SK-N-SH (cell line): ENCODE results near the gene TWF2. TPM values are rescaled to one million over a fixed set of nuclear protein-coding genes. Genes with fewer than 3 reads are reported as not detected.

Experiments used
- CTCF ChIA-PET: fragments of 300-600, 350-600 bp; formaldehyde crosslinking; extraction: SDS; loops from one replicate; lab custom pipeline; 2021; lab: Yijun Ruan, JAX
- POLR2A ChIA-PET: fragments of 350-600 bp; sonication (Branson Sonifier 250); formaldehyde crosslinking; extraction: SDS; loops from one replicate; lab custom pipeline; 2020; ENCODE audit warnings: antibody characterized with exemption, inconsistent platforms; lab: Yijun Ruan, JAX
- DNase-seq: peaks from one replicate; pipeline ENCODE4 v3.0.0; 2012
- H2AFZ ChIP-seq: fragments of 200-600 bp; sonication (generic); 2 replicates; pipeline ENCODE4 v1.8.1; 2016; ENCODE audit warnings: antibody characterized with exemption, mild to moderate bottlenecking, low read depth
- H3F3A ChIP-seq: fragments of 200-600 bp; sonication (generic); replicated peaks from 2 replicates; pipeline ENCODE3; 2016; ENCODE audit warnings: antibody characterized with exemption, mild to moderate bottlenecking; ENCODE audit not compliant: insufficient read depth
- H3K27ac ChIP-seq, 2 experiments: fragments of 200-500 bp in 1 of 2; fragments of 200-600 bp in 1 of 2; sonication (Bioruptor generic) in 1 of 2; sonication (generic), shearing (Covaris generic) in 1 of 2; 2 replicates each; pipeline versions ENCODE4 v1.5.1 to v1.6.1; 2014 to 2016; ENCODE audit warnings: low read depth in 2 of 2, inconsistent platforms in 1 of 2, low read length in 1 of 2, mild to moderate bottlenecking in 1 of 2, mixed read lengths in 1 of 2
- H3K27me3 ChIP-seq: fragments of 200-600 bp; sonication (generic), shearing (Covaris generic); 2 replicates; pipeline ENCODE4 v1.6.1; 2016; ENCODE audit warnings: mixed run types; ENCODE audit not compliant: insufficient read depth
- H3K36me3 ChIP-seq, 2 experiments: fragments of 200-500 bp in 1 of 2; fragments of 200-600 bp in 1 of 2; sonication (Bioruptor generic) in 1 of 2; sonication (generic) in 1 of 2; replicated peaks in 1 of 2; 2 replicates each; pipeline versions ENCODE3 to v1.5.1; 2014 to 2016; ENCODE audit warnings: low read length in 1 of 2, mild to moderate bottlenecking in 1 of 2; ENCODE audit not compliant: insufficient read depth in 2 of 2, control insufficient read depth in 1 of 2
- H3K4me1 ChIP-seq, 2 experiments: fragments of 200-500 bp in 1 of 2; fragments of 200-600 bp in 1 of 2; sonication (Bioruptor generic) in 1 of 2; sonication (generic), shearing (Covaris generic) in 1 of 2; 2 replicates each; pipeline versions ENCODE4 v1.5.1 to v1.6.1; 2014 to 2016; ENCODE audit warnings: low read depth in 1 of 2, low read length in 1 of 2, mixed run types in 1 of 2; ENCODE audit not compliant: insufficient read depth in 2 of 2, control insufficient read depth in 1 of 2
- H3K4me2 ChIP-seq: fragments of 200-600 bp; sonication (generic), shearing (Covaris generic); 2 replicates; pipeline ENCODE4 v1.6.1; 2017; ENCODE audit warnings: mixed run types
- H3K4me3 ChIP-seq, 2 experiments: fragments of 200-500 bp in 1 of 2; fragments of 200-600 bp in 1 of 2; sonication (Bioruptor generic) in 1 of 2; sonication (generic), shearing (Covaris generic) in 1 of 2; 2 replicates each; pipeline versions ENCODE4 v1.5.1 to v1.8.1; 2014 to 2016; ENCODE audit warnings: low read depth in 2 of 2, inconsistent platforms in 1 of 2, low read length in 1 of 2, mild to moderate bottlenecking in 1 of 2, mixed read lengths in 1 of 2, moderate library complexity in 1 of 2
- H3K79me2 ChIP-seq: fragments of 200-600 bp; sonication (generic); 2 replicates; pipeline ENCODE4 v1.8.1; 2017; ENCODE audit warnings: mild to moderate bottlenecking; ENCODE audit not compliant: insufficient read depth
- H3K9ac ChIP-seq: fragments of 200-600 bp; sonication (generic); 2 replicates; pipeline ENCODE4 v1.6.1; 2017; ENCODE audit warnings: mixed run types
- H3K9me2 ChIP-seq: fragments of 200-600 bp; sonication (generic); 2 replicates; pipeline ENCODE4 v1.6.1; 2017; ENCODE audit warnings: mixed run types
- H3K9me3 ChIP-seq: fragments of 200-600 bp; sonication (generic); 2 replicates; pipeline ENCODE4 v1.6.1; 2017; ENCODE audit warnings: mixed run types, mild to moderate bottlenecking, moderate library complexity
- H4K20me1 ChIP-seq: fragments of 200-600 bp; sonication (generic); 2 replicates; pipeline ENCODE4 v1.6.1; 2017; ENCODE audit warnings: mild to moderate bottlenecking, mixed run types; ENCODE audit not compliant: insufficient read depth
- CHD2 ChIP-seq: fragments of 150-350 bp; IDR thresholded peaks from 2 replicates; pipeline ENCODE4 v1.6.1; 2018; ENCODE audit warnings: low read length; ENCODE audit not compliant: partially characterized antibody
- EZH2phosphoT487 ChIP-seq: fragments of 200-600 bp; sonication (generic); IDR thresholded peaks from 2 replicates; pipeline ENCODE4 v1.6.1; 2017; ENCODE audit warnings: low read depth, mixed run types, mild to moderate bottlenecking, antibody characterized with exemption, moderate library complexity, borderline replicate concordance
- IRF3 ChIP-seq: fragments of 150-350 bp; IDR thresholded peaks from 2 replicates; pipeline ENCODE4 v1.6.1; 2016; ENCODE audit warnings: mild to moderate bottlenecking, low read depth, low read length
- JUND ChIP-seq: IDR thresholded peaks from 2 replicates; pipeline ENCODE4 v1.4.0; 2012
- MEF2A ChIP-seq: IDR thresholded peaks from 2 replicates; pipeline ENCODE4 v1.4.0; 2012; ENCODE audit warnings: low read depth, borderline replicate concordance
- NRF1 ChIP-seq: IDR thresholded peaks from 2 replicates; pipeline ENCODE4 v1.6.1; 2012; ENCODE audit warnings: low read depth, mild to moderate bottlenecking, low read length
- RAD21 ChIP-seq: IDR thresholded peaks from 2 replicates; pipeline ENCODE4 v1.6.1; 2012; ENCODE audit warnings: mild to moderate bottlenecking, low read length
- RCOR1 ChIP-seq: fragments of 150-350 bp; IDR thresholded peaks from 2 replicates; pipeline ENCODE4 v1.6.1; 2017; ENCODE audit warnings: antibody characterized with exemption, low read length
- RFX5 ChIP-seq: IDR thresholded peaks from 2 replicates; pipeline ENCODE4 v1.6.1; 2012; ENCODE audit warnings: mild to moderate bottlenecking, improper control_type of control experiment, low read length
- RXRA ChIP-seq: IDR thresholded peaks from 2 replicates; pipeline ENCODE4 v1.4.0; 2012; ENCODE audit warnings: low read depth, mild to moderate bottlenecking, borderline replicate concordance
- SIN3A ChIP-seq: IDR thresholded peaks from 2 replicates; pipeline ENCODE4 v1.6.1; 2012; ENCODE audit warnings: low read depth, mild to moderate bottlenecking, low read length, moderate library complexity, borderline replicate concordance
- TEAD4 ChIP-seq: IDR thresholded peaks from 2 replicates; pipeline ENCODE4 v1.4.0; 2012; ENCODE audit warnings: mild to moderate bottlenecking, borderline replicate concordance; ENCODE audit not compliant: insufficient read depth
- WGBS: methylation state at CpG from one replicate; pipeline ENCODE4 v1.1.6; 2017; ENCODE audit warnings: low lambda C conversion rate; 5-methylcytosine and 5-hydroxymethylcytosine counted together
- polyA plus RNA-seq, 3 experiments: library from polyadenylated mRNA; depleted of rRNA; stranded (reverse); fragments of >200 nt; gene quantifications; 2 replicates each; pipeline ENCODE4 v1.2.3, GENCODE V29; 2012
- TF ChIP-seq, protein P1 (sequence below): fragments of 200-600 bp; sonication (generic); IDR thresholded peaks from 2 replicates; pipeline ENCODE4 v1.6.1; 2017; ENCODE audit warnings: antibody characterized with exemption, mild to moderate bottlenecking, moderate library complexity

TWF2 gene
- polyA plus RNA-seq, 1 of the 3 experiments (the other 2 are of a cell fraction), result 188 TPM

- ChIA-PET CTCF (interaction anchor here (0.7 to 16.1 kb wide), 4 partner anchors 9 to 29 kb away, joined by 3 to 257 read pairs (median 3); partner anchors contain the start of gene TWF2), POLR2A (interaction anchor here (1.2 kb wide), 1 partner anchor 36 kb away, joined by 4 read pairs; no protein-coding TSS in a partner anchor)
- Histone ChIP-seq H3K9me2 (no peaks in the 10 kb centered on the region), H3K4me2 (no peak overlapping the region), H3K4me1 (peaks cover 10 to 16% of the 10 kb centered on the region in 2 experiments; a peak in 3 of 4 replicates), H3K27me3 (no peaks in the 10 kb centered on the region), H3K36me3 (peaks cover 57 to 65% of the 10 kb centered on the region in 2 experiments), H2AFZ (no peak overlapping the region), H3F3A (peaks cover 11% of the 10 kb centered on the region), H4K20me1 (no peaks in the 10 kb centered on the region), H3K79me2 (no peaks in the 10 kb centered on the region), H3K9ac (no peak overlapping the region), H3K27ac (no peak overlapping the region), H3K4me3 (no peak overlapping the region), H3K9me3 (no peaks in the 10 kb centered on the region)
- WGBS, result 78% methylated on average over 8 of the region's 8 CpGs
- TF ChIP-seq SIN3A (no peak), RCOR1 (no peak), MEF2A (no peak), TEAD4 (no peak), CHD2 (no peak), EZH2phosphoT487 (no peak), IRF3 (no peak), RXRA (no peak)
- TF ChIP-seq, protein P1, sequence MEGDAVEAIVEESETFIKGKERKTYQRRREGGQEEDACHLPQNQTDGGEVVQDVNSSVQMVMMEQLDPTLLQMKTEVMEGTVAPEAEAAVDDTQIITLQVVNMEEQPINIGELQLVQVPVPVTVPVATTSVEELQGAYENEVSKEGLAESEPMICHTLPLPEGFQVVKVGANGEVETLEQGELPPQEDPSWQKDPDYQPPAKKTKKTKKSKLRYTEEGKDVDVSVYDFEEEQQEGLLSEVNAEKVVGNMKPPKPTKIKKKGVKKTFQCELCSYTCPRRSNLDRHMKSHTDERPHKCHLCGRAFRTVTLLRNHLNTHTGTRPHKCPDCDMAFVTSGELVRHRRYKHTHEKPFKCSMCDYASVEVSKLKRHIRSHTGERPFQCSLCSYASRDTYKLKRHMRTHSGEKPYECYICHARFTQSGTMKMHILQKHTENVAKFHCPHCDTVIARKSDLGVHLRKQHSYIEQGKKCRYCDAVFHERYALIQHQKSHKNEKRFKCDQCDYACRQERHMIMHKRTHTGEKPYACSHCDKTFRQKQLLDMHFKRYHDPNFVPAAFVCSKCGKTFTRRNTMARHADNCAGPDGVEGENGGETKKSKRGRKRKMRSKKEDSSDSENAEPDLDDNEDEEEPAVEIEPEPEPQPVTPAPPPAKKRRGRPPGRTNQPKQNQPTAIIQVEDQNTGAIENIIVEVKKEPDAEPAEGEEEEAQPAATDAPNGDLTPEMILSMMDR, result no peak
- no peak for DNase-seq
These were observed 26.0 kb downstream of the TWF2 start for GRCh38 chr3:52213005-52213404.

DNA sequence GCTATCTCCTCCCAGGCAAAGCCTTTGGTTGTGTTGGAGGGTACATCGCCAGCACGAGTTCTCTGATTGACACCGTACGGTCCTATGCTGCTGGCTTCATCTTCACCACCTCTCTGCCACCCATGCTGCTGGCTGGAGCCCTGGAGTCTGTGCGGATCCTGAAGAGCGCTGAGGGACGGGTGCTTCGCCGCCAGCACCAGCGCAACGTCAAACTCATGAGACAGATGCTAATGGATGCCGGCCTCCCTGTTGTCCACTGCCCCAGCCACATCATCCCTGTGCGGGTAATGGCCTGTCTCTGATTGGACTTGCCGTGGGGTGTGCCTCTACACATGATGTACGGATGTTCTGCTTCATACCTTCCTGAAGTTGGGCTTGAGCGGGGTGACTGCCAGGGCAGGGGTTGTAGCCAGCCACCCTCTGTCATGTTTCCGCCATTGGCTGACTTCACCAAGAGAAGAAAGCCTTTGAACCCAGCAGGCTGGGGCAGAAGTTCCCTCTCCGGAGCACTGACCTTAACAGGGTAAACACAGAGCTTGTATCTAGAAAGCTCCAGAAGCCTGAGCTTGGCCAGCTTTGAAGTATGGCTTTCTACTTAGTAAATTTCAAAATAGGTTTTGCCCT lies 27.6 kb downstream of the TWF2 start:
- no peak for DNase-seq
- Histone ChIP-seq H3K9me2 (no peaks in the 10 kb centered on the region), H3F3A (no peaks in the 10 kb centered on the region), H4K20me1 (no peaks in the 10 kb centered on the region), H3K79me2 (no peaks in the 10 kb centered on the region), H3K9me3 (no peaks in the 10 kb centered on the region), H3K27me3 (no peaks in the 10 kb centered on the region), H3K4me2 (no peak overlapping the region), H3K36me3 (peaks cover 71 to 76% of the 10 kb centered on the region in 2 experiments), H3K4me1 (peaks cover under 1% of the 10 kb centered on the region in 2 experiments; a peak in 2 of 4 replicates), H3K27ac (no peak overlapping the region), H2AFZ (no peak overlapping the region), H3K4me3 (no peak overlapping the region), H3K9ac (no peak overlapping the region)
- ChIA-PET CTCF (interaction anchor here (1.0 to 16.1 kb wide), 3 partner anchors 8 to 67 kb away, joined by 4 to 257 read pairs (median 44); partner anchors contain the start of gene TWF2), POLR2A (no interaction called here)
- TF ChIP-seq IRF3 (no peak), JUND (no peak), RAD21 (no peak), RFX5 (no peak), NRF1 (no peak)
- 93% methylated on average over 3 of the region's 18 CpGs for WGBS
